NCI-H2107 treated with DMSO at 0.1 percent for 48 hours (cell line): Measurements from ENCODE around the gene RBM41.

Experiments used
- DNase-seq: peaks from one replicate; lab custom pipeline; 2025; ENCODE audit not compliant: unreplicated experiment; lab: John Stamatoyannopoulos, UW

Gene RBM41

GRCh38 chrX:107029752-107030151, 88.9 kb downstream of the RBM41 start:
- no peak for DNase-seq

- DNase-seq: peak; percentile 16
These were observed 93.1 kb downstream of the RBM41 start for GRCh38 chrX:107025545-107025944.

GRCh38 chrX:107014936-107015335, 103.7 kb downstream of the RBM41 start:
- no peak for DNase-seq
